ENCODE results near the gene TSGA10IP.

TSGA10IP gene

GRCh38 chr11:65978391-65979238, 33.3 kb downstream of the TSGA10IP start:
- no peak overlapping the region for H3K27ac ChIP-seq
- TF ChIP-seq CTCF (IDR thresholded peaks at IDR 0.05) (no peak), ZFX (IDR thresholded peaks at IDR 0.05; ENCODE audit: borderline replicate concordance) (no peak)

- no peak overlapping the region for H3K27ac ChIP-seq
- no peak for TF ChIP-seq ZFX (IDR thresholded peaks at IDR 0.05; ENCODE audit: borderline replicate concordance)
- TF ChIP-seq CTCF (IDR thresholded peaks at IDR 0.05): no peak
These were observed 34.0 kb downstream of the TSGA10IP start for GRCh38 chr11:65979261-65979759.

GRCh38 chr11:65981101-65981740, 35.9 kb downstream of the TSGA10IP start:
- TF ChIP-seq ZFX (IDR thresholded peaks at IDR 0.05; ENCODE audit: borderline replicate concordance): no peak
- TF ChIP-seq CTCF (IDR thresholded peaks at IDR 0.05): no peak

GRCh38 chr11:65981972-65982823, 36.9 kb downstream of the TSGA10IP start:
- no peak overlapping the region for H3K27ac ChIP-seq
- no peak for TF ChIP-seq CTCF (IDR thresholded peaks at IDR 0.05)
- TF ChIP-seq ZFX (IDR thresholded peaks at IDR 0.05; ENCODE audit: borderline replicate concordance): no peak

More at GRCh38 chr11:65981101-65981740, 35.9 kb downstream of the TSGA10IP start:
- no peak overlapping the region for H3K27ac ChIP-seq

- no peak overlapping the region for H3K27ac ChIP-seq
- TF ChIP-seq ZFX (IDR thresholded peaks at IDR 0.05; ENCODE audit: borderline replicate concordance): no peak
- no peak for TF ChIP-seq CTCF (IDR thresholded peaks at IDR 0.05)
These were observed 37.7 kb downstream of the TSGA10IP start for GRCh38 chr11:65982824-65983588.

- no peak for TF ChIP-seq ZFX (IDR thresholded peaks at IDR 0.05; ENCODE audit: borderline replicate concordance)
- TF ChIP-seq CTCF (IDR thresholded peaks at IDR 0.05): no peak
- H3K27ac ChIP-seq: no peak overlapping the region
These were observed 38.3 kb downstream of the TSGA10IP start for GRCh38 chr11:65983589-65983987.

Data from 22Rv1 (cell line).